MG63 (cell line): Measurements from ENCODE around the gene ZNF682. TPM values are rescaled to one million over a fixed set of nuclear protein-coding genes. Genes with fewer than 3 reads are reported as not detected.
A peak's percentile ranks its signal among the peaks of the same experiment; 100 is the strongest.
"Not testable (repeated sequence)": the region's sequence is repeated elsewhere in the genome, so short reads cannot be mapped to it uniquely, and the experiment has no call there.

Experiments used
- DNase-seq: peaks from one replicate; pipeline ENCODE4 v3.0.0-alpha.2; 2020
- H3K27me3 ChIP-seq: fragments of 250-450 bp; sonication (Bioruptor Pico); 2 replicates; pipeline ENCODE4 v1.5.1; 2020; ENCODE audit warnings: mild to moderate bottlenecking, moderate library complexity
- H3K36me3 ChIP-seq: fragments of 250-450 bp; sonication (Bioruptor Pico); 2 replicates; pipeline ENCODE4 v1.5.1; 2020; ENCODE audit warnings: mild to moderate bottlenecking, moderate library complexity
- H3K4me3 ChIP-seq: fragments of 250-450 bp; sonication (Bioruptor Pico); 2 replicates; pipeline ENCODE4 v1.5.1; 2020; ENCODE audit warnings: mild to moderate bottlenecking, moderate library complexity
- H3K9me3 ChIP-seq: fragments of 250-450 bp; sonication (Bioruptor Pico); 2 replicates; pipeline ENCODE4 v1.5.1; 2020; ENCODE audit warnings: mild to moderate bottlenecking, moderate library complexity
- total RNA-seq: library from RNA; depleted of rRNA; stranded (reverse); fragments of >200 nt; shearing (Covaris generic); gene quantifications from 2 replicates; pipeline ENCODE4 v1.2.3, GENCODE V29; 2014; ENCODE audit warnings: low replicate concordance; rRNA removed

Gene ZNF682
- total RNA-seq, result 1.1 and 2.9 TPM in 2 replicates

GRCh38 chr19:20039203-20039723 is at the start of gene ZNF682:
Gene ZNF682 (minus strand): TSS chr19:20039505. CDS start chr19:20039345, 160 bp downstream.
- peak; percentile 98 for DNase-seq
- Histone ChIP-seq H3K9me3 (peaks cover 6% of the 10 kb centered on the region; the same call in 1 of the 2 replicates), H3K27me3 (no peaks in the 10 kb centered on the region), H3K4me3 (peak within 1 kb of the TSS; percentile 83), H3K36me3 (peaks cover 19% of the 10 kb centered on the region)

GRCh38 chr19:20082876-20083275 is 43.6 kb upstream of the ZNF682 start:
- H3K4me3 ChIP-seq, H3K9me3 ChIP-seq, DNase-seq, H3K36me3 ChIP-seq, H3K27me3 ChIP-seq: not testable (repeated sequence)

GRCh38 chr19:20082232-20082833 is 43.0 kb upstream of the ZNF682 start:
- DNase-seq, H3K27me3 ChIP-seq, H3K4me3 ChIP-seq: not testable (repeated sequence)

GRCh38 chr19:20080656-20081055 is 41.4 kb upstream of the ZNF682 start:
- Histone ChIP-seq H3K36me3 (no peaks in the 10 kb centered on the region), H3K9me3 (peaks cover 7% of the 10 kb centered on the region; the same call in 1 of the 2 replicates), H3K27me3 (no peaks in the 10 kb centered on the region), H3K4me3 (no peak overlapping the region)
- no peak for DNase-seq

More at GRCh38 chr19:20082232-20082833, 43.0 kb upstream of the ZNF682 start:
- not testable (repeated sequence) for H3K9me3 ChIP-seq, H3K36me3 ChIP-seq

- DNase-seq, result no peak
- Histone ChIP-seq H3K36me3 (no peaks in the 10 kb centered on the region), H3K9me3 (peaks cover 7% of the 10 kb centered on the region; the same call in 1 of the 2 replicates), H3K27me3 (no peaks in the 10 kb centered on the region), H3K4me3 (no peak overlapping the region)
Observed at GRCh38 chr19:20079476-20079875, 40.2 kb upstream of the ZNF682 start.

- DNase-seq, result peak; percentile 23
- Histone ChIP-seq H3K9me3 (peaks cover 7% of the 10 kb centered on the region; the same call in 1 of the 2 replicates), H3K4me3 (peak overlapping the region; percentile 50)
Observed at GRCh38 chr19:20078581-20079031, 39.3 kb upstream of the ZNF682 start.

GRCh38 chr19:20077791-20078463 is 38.6 kb upstream of the ZNF682 start, which contains the start of gene ZNF90:
Gene ZNF90 (plus strand): TSS chr19:20078000. CDS start chr19:20078133, 133 bp downstream.
- peak; percentile 91 for DNase-seq
- peak within 1 kb of the TSS; percentile 50 for H3K4me3 ChIP-seq
- peaks cover 7% of the 10 kb centered on the region; the same call in 1 of the 2 replicates for H3K9me3 ChIP-seq
- no peaks in the 10 kb centered on the region for H3K27me3 ChIP-seq
- no peaks in the 10 kb centered on the region for H3K36me3 ChIP-seq

More at GRCh38 chr19:20078581-20079031, 39.3 kb upstream of the ZNF682 start:
- no peaks in the 10 kb centered on the region for H3K36me3 ChIP-seq
- no peaks in the 10 kb centered on the region for H3K27me3 ChIP-seq

GRCh38 chr19:20072936-20073335 is 33.6 kb upstream of the ZNF682 start:
- Histone ChIP-seq H3K4me3 (no peak overlapping the region), H3K27me3 (no peaks in the 10 kb centered on the region), H3K36me3 (no peaks in the 10 kb centered on the region), H3K9me3 (peaks cover 4% of the 10 kb centered on the region)
- DNase-seq, result no peak

- H3K4me3 ChIP-seq, result no peak overlapping the region
- no peaks in the 10 kb centered on the region for H3K36me3 ChIP-seq
- no peak for DNase-seq
Observed at GRCh38 chr19:20070691-20071090, 31.4 kb upstream of the ZNF682 start.

GRCh38 chr19:20068559-20068958 is 29.3 kb upstream of the ZNF682 start:
- not testable (repeated sequence) for H3K36me3 ChIP-seq, H3K4me3 ChIP-seq, DNase-seq, H3K9me3 ChIP-seq, H3K27me3 ChIP-seq

More at GRCh38 chr19:20070691-20071090, 31.4 kb upstream of the ZNF682 start:
- H3K9me3 ChIP-seq, result no peaks in the 10 kb centered on the region; the same call in 1 of the 2 replicates
- H3K27me3 ChIP-seq, result no peaks in the 10 kb centered on the region

- H3K9me3 ChIP-seq, result no peaks in the 10 kb centered on the region; the same call in 1 of the 2 replicates
- no peak for DNase-seq
- no peaks in the 10 kb centered on the region for H3K36me3 ChIP-seq
- H3K4me3 ChIP-seq, result no peak overlapping the region
- no peaks in the 10 kb centered on the region for H3K27me3 ChIP-seq
Observed at GRCh38 chr19:20067943-20068342, 28.6 kb upstream of the ZNF682 start.

GRCh38 chr19:20066861-20067260 is 27.6 kb upstream of the ZNF682 start:
- H3K27me3 ChIP-seq, result no peaks in the 10 kb centered on the region
- H3K4me3 ChIP-seq, result no peak overlapping the region
- H3K9me3 ChIP-seq, result no peaks in the 10 kb centered on the region; the same call in 1 of the 2 replicates
- H3K36me3 ChIP-seq, result no peaks in the 10 kb centered on the region
- DNase-seq, result no peak

GRCh38 chr19:20060282-20060681 is 21.0 kb upstream of the ZNF682 start:
- H3K4me3 ChIP-seq, result no peak overlapping the region

GRCh38 chr19:20058738-20059137 is 19.4 kb upstream of the ZNF682 start:
- DNase-seq, H3K9me3 ChIP-seq, H3K36me3 ChIP-seq, H3K27me3 ChIP-seq, H3K4me3 ChIP-seq: not testable (repeated sequence)

More at GRCh38 chr19:20060282-20060681, 21.0 kb upstream of the ZNF682 start:
- no peak for DNase-seq
- Histone ChIP-seq H3K36me3 (no peaks in the 10 kb centered on the region), H3K27me3 (no peaks in the 10 kb centered on the region; the same call in 1 of the 2 replicates), H3K9me3 (no peaks in the 10 kb centered on the region)

GRCh38 chr19:20051841-20052768 is 12.8 kb upstream of the ZNF682 start:
- Histone ChIP-seq H3K36me3 (no peaks in the 10 kb centered on the region), H3K27me3 (no peaks in the 10 kb centered on the region), H3K4me3 (peak overlapping the region; percentile 60), H3K9me3 (peaks cover 7% of the 10 kb centered on the region; the same call in 1 of the 2 replicates)
- peak; percentile 98 for DNase-seq

- H3K9me3 ChIP-seq, H3K36me3 ChIP-seq, DNase-seq, H3K27me3 ChIP-seq, H3K4me3 ChIP-seq: not testable (repeated sequence)
Observed at GRCh38 chr19:20045742-20046141, 6.4 kb upstream of the ZNF682 start.
